A549 (cell line): ENCODE results near the gene LRRC4B. TPM values are rescaled to one million over a fixed set of nuclear protein-coding genes. Genes with fewer than 3 reads are reported as not detected.

ENCODE experiments used
- ATAC-seq, 2 experiments: fragments of 200-7000 bp in 1 of 2; fragments of >200 bp in 1 of 2; cut with Nextera tagmentation in 1 of 2; cut with Tn5 transposase in 1 of 2; 3 replicates each; pipeline versions ENCODE4 v1.8.0 to v1.9.1; 2018 to 2020; ENCODE audit warnings: mild to moderate bottlenecking in 1 of 2, moderate library complexity in 1 of 2
- CTCF ChIA-PET: fragments of 300-600 bp; sonication (Branson Sonifier 250); formaldehyde crosslinking; extraction: SDS; loops from one replicate; lab custom pipeline; 2021; ENCODE audit warnings: antibody characterized with exemption, inconsistent platforms; lab: Yijun Ruan, JAX
- POLR2A ChIA-PET: fragments of 350-600 bp; formaldehyde crosslinking; extraction: SDS; loops from one replicate; lab custom pipeline; 2021; ENCODE audit warnings: antibody characterized with exemption, inconsistent platforms; lab: Yijun Ruan, JAX
- DNase-seq, 2 experiments: peaks; one replicate each; pipeline versions ENCODE4 v3.0.0 to v3.0.0-alpha.2; 2011 to 2016; ENCODE audit warnings: low read depth in 1 of 2, low spot score in 1 of 2
- FAIRE-seq: peaks from 2 replicates; lab custom pipeline; 2011; peaks lifted over from hg19 to GRCh38; lab: Jason Lieb, UNC
- H3K27ac ChIP-seq, 2 experiments: fragments of >200 bp; sonication (Bioruptor Twin); formaldehyde crosslinking; 3 replicates each; pipeline ENCODE4 v1.5.1; 2016 to 2017
- H3K4me1 ChIP-seq: fragments of >200 bp; sonication (Bioruptor Twin); formaldehyde crosslinking; 3 replicates; pipeline ENCODE4 v1.6.1; 2016
- H3K4me2 ChIP-seq: fragments of >200 bp; sonication (Bioruptor Twin); formaldehyde crosslinking; 3 replicates; pipeline ENCODE4 v1.6.1; 2016
- H3K4me3 ChIP-seq: fragments of >200 bp; sonication (Bioruptor Twin); formaldehyde crosslinking; 3 replicates; pipeline ENCODE4 v1.5.1; 2016
- H3K9me3 ChIP-seq: fragments of >200 bp; sonication (Bioruptor Twin); formaldehyde crosslinking; 3 replicates; pipeline ENCODE4 v1.6.1; 2016
- CHD4 ChIP-seq: fragments of 200-600 bp; sonication (generic); IDR thresholded peaks from 2 replicates; pipeline ENCODE4 v1.6.1; 2016; ENCODE audit warnings: antibody characterized with exemption, mild to moderate bottlenecking, borderline replicate concordance
- CTCF ChIP-seq: fragments of >200 bp; sonication (Bioruptor Twin); formaldehyde crosslinking; IDR thresholded peaks from 3 replicates; pipeline ENCODE4 v1.5.1; 2016
- ESRRA ChIP-seq: fragments of 150-350 bp; IDR thresholded peaks from 2 replicates; pipeline ENCODE4 v1.6.1; 2014; ENCODE audit warnings: mild to moderate bottlenecking, low read length, borderline replicate concordance
- FOSB ChIP-seq: fragments of 250-450 bp; sonication (Bioruptor Pico); IDR thresholded peaks from 2 replicates; pipeline ENCODE4 v1.5.0; 2020; ENCODE audit warnings: mild to moderate bottlenecking, moderate library complexity
- HOXB5 ChIP-seq: fragments of 250-450 bp; sonication (Bioruptor Pico); IDR thresholded peaks from 2 replicates; pipeline ENCODE4 v1.5.0; 2020; ENCODE audit warnings: mild to moderate bottlenecking, moderate library complexity
- JUN ChIP-seq, 2 experiments: fragments of >200 bp; sonication (Bioruptor Twin); formaldehyde crosslinking; IDR thresholded peaks; 2 replicates in 1 of 2; 3 replicates in 1 of 2; pipeline ENCODE4 v1.6.1; 2016 to 2017
- KDM1A ChIP-seq: fragments of 200-600 bp; sonication (generic); IDR thresholded peaks from 2 replicates; pipeline ENCODE4 v1.6.1; 2016; ENCODE audit warnings: low read depth, mild to moderate bottlenecking
- RNF2 ChIP-seq: fragments of 200-600 bp; sonication (generic); IDR thresholded peaks from 2 replicates; pipeline ENCODE4 v1.6.1; 2016; ENCODE audit warnings: low read depth, mild to moderate bottlenecking, antibody characterized with exemption, moderate library complexity, borderline replicate concordance
- SREBF2 ChIP-seq: fragments of 450-650 bp; IDR thresholded peaks from 2 replicates; pipeline ENCODE4 v1.6.1; 2014; ENCODE audit warnings: mild to moderate bottlenecking, moderate library complexity
- ZFP36 ChIP-seq: fragments of 450-650 bp; IDR thresholded peaks from 2 replicates; pipeline ENCODE4 v1.6.1; 2014; ENCODE audit warnings: borderline replicate concordance; ENCODE audit not compliant: partially characterized antibody
- WGBS: methylation state at CpG from one replicate; pipeline ENCODE4 v1.1.6; 2017; ENCODE audit errors: missing lambda C conversion rate; 5-methylcytosine and 5-hydroxymethylcytosine counted together
- polyA plus RNA-seq, 4 experiments: library from polyadenylated mRNA; depleted of rRNA in 3 of 4; stranded (reverse); fragments of >200 nt; fragmentation: RNase III in 1 of 4; extraction: RNeasy Plus Mini Kit Qiagen cat#74134 plus additional on column Dnase treatment in 1 of 4; gene quantifications; 2 replicates in 3 of 4; 3 replicates in 1 of 4; pipeline ENCODE4 v1.2.3, GENCODE V29; 2011 to 2017
- TF ChIP-seq, protein P1 (sequence below): fragments of >200 bp; sonication (Bioruptor Twin); formaldehyde crosslinking; IDR thresholded peaks from 3 replicates; pipeline ENCODE4 v1.6.1; 2016
- TF ChIP-seq, protein P2 (sequence below): fragments of 150-350 bp; IDR thresholded peaks from 2 replicates; pipeline ENCODE4 v1.6.1; 2014; ENCODE audit warnings: low read depth, mild to moderate bottlenecking, low read length

LRRC4B gene
- polyA plus RNA-seq, 2 of the 4 experiments (the other 2 are of a cell fraction) = 0.54 to 0.97 TPM

DNA sequence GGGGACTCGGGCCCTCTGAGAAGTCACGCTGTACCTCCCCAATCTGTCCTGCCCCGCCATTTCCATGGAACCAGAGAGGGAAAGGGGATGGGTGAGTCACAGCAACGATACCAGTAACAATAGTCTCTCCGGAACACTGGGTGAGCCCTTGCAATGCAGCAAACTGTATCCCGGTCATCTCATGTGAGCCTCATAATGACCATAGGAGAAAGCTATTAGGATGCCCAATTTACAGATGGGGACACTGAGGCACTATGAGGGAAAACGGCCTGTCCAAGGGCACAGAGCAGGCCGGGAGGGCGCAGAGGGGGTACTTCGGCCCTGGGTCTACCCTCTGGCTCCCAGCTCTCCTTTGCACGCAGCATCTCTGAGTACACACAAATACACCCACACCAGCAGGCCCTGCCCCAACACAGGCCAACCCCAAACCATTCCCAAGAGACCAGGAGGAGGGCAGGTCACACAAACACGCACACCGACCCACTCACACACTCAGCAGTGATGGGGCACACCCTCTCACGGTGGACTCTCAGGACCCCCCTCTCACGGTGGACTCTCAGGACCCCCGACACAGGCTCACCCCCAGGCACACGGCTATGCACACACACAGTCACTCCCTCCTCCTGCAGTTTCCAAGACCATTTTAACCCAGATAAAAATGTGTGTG is 18.2 kb downstream of the LRRC4B start:
- DNase-seq (no peak), FAIRE-seq (no peak), ATAC-seq (peak; percentile 33 to 44; a peak in 4 of 6 replicates)
- H3K4me1 ChIP-seq = peaks cover 3% of the 10 kb centered on the region; the same call in 1 of the 3 replicates
- no peak for TF ChIP-seq SREBF2
- no peak for TF ChIP-seq HOXB5 (CRISPR knock-in tag)
- no peak for TF ChIP-seq RNF2
- TF ChIP-seq, protein P1, sequence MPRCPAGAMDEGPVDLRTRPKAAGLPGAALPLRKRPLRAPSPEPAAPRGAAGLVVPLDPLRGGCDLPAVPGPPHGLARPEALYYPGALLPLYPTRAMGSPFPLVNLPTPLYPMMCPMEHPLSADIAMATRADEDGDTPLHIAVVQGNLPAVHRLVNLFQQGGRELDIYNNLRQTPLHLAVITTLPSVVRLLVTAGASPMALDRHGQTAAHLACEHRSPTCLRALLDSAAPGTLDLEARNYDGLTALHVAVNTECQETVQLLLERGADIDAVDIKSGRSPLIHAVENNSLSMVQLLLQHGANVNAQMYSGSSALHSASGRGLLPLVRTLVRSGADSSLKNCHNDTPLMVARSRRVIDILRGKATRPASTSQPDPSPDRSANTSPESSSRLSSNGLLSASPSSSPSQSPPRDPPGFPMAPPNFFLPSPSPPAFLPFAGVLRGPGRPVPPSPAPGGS = no peak
- TF ChIP-seq CHD4 = no peak
- peak; percentile 25; the same call in 1 of the 2 replicates for TF ChIP-seq KDM1A
- no peaks in the 10 kb centered on the region for H3K9me3 ChIP-seq
- CTCF ChIA-PET = interaction anchor here (0.7 to 18.0 kb wide), 7 partner anchors 7 to 181 kb away, joined by 3 to 355 read pairs (median 4); no protein-coding TSS in a partner anchor
- no peak overlapping the region for H3K4me3 ChIP-seq
- WGBS = 46% methylated on average over 17 of the region's 17 CpGs
- POLR2A ChIA-PET = no interaction called here
- no peak overlapping the region for H3K27ac ChIP-seq
- no peak overlapping the region for H3K4me2 ChIP-seq

DNA sequence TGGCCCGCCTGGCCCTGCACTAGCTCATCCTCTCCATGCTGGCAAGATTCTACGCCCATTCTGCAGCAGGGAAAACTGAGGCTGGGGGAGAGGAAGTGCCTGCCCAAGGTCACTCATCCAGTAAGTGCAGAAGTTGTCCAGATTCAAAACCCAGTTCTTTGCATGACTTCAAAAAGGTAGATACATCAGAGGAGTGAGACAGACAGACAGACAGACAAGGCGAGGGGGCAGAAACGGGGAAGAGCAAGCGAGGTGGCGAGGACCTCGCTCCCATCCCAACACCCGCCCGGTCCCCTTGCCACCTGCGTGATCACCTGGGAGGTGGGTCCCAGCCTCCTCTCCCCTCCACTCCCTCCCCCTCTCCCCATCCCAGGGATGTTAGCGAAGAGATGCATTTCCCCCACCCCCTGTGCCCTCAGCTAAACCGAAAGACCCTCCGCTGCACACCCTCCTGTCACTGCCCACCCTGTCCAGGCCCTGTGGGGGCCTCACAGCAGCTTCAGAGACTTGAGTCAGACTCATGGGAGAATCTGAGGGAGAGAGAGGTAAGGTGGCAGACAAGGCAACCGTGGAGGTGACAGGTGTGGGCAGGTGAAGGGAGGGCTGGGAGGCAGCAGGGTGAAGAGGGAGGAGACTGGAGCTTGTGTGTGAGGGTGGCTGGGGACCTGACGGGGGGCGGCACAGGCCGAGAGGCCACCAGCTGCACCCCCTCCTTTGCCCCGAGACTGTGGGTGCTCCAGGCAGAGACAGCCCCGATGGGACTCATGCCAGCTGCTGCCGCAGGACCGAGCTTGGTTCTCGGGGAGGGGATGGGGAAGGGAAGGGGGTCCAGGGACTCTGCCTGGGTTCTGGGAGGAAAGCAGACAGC is 18.9 kb downstream of the LRRC4B start:
- 47% methylated on average over 21 of the region's 22 CpGs for WGBS
- H3K9me3 ChIP-seq = no peaks in the 10 kb centered on the region
- POLR2A ChIA-PET = no interaction called here
- ATAC-seq = no peak
- no peak overlapping the region for H3K4me2 ChIP-seq
- FAIRE-seq = no peak
- DNase-seq = no peak
- peaks cover 3% of the 10 kb centered on the region; the same call in 1 of the 3 replicates for H3K4me1 ChIP-seq
- CTCF ChIA-PET = interaction anchor here (0.7 to 18.0 kb wide), 7 partner anchors 8 to 181 kb away, joined by 3 to 355 read pairs (median 4); no protein-coding TSS in a partner anchor
- H3K27ac ChIP-seq = no peak overlapping the region
- H3K4me3 ChIP-seq = no peak overlapping the region
- TF ChIP-seq CTCF (no peak), KDM1A (peak; percentile 45; the same call in 1 of the 2 replicates), ESRRA (0 out of 2 replicates have a peak, but pooled peaks have one; percentile 57)

DNA sequence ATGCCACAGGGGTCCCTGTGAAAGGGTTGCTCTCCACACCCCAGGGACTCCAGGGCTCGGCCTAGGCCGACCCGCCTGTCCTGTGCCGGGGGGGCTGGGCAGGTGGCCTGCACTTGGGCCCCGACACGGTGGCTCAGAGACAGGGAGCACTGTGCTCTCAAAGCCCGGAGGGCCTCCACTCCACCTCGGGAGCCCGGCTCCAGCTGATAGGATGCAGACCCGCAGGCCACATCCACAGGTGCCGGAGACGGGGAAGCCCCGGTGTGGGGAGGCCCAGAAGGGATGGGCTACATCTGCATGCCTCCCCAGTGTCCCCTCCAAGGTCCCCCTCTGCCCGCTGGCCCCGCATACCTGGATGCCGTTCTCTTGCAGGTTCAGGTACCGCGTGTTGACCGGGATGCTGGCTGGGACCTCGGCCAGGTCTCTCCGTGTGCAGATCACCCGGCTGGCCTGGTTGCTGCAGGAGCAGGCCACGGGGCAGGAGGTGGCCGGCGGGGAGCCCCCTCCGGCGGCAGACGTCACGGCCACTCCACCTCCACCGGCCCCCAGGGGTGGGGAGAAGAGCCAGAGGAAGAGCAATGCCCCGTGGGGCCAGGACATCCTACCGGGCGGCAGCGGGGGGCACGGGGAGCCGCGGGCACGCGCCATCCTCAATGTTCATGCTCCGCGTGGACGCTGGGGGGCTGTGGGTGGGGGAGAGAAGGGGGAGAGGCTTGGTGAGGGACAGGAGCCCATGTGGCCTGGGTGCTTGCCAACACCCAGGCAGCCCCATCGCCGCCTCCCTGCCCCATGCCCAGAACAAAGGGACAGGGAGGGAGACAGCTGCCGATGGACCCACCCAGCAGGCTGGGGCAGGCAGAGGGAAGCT is 19.8 kb downstream of the LRRC4B start:
- Histone ChIP-seq H3K4me2 (no peak overlapping the region), H3K27ac (no peak overlapping the region), H3K9me3 (no peaks in the 10 kb centered on the region), H3K4me3 (no peak overlapping the region), H3K4me1 (peaks cover 3% of the 10 kb centered on the region; the same call in 1 of the 3 replicates)
- FAIRE-seq = no peak
- no peak for DNase-seq
- WGBS = 59% methylated on average over 24 of the region's 45 CpGs
- TF ChIP-seq ZFP36 (no peak), CTCF (no peak), JUN (IDR thresholded peaks at IDR 0.05) (no peak), FOSB (no peak)
- TF ChIP-seq, protein P2, sequence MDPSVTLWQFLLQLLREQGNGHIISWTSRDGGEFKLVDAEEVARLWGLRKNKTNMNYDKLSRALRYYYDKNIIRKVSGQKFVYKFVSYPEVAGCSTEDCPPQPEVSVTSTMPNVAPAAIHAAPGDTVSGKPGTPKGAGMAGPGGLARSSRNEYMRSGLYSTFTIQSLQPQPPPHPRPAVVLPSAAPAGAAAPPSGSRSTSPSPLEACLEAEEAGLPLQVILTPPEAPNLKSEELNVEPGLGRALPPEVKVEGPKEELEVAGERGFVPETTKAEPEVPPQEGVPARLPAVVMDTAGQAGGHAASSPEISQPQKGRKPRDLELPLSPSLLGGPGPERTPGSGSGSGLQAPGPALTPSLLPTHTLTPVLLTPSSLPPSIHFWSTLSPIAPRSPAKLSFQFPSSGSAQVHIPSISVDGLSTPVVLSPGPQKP = no peak
- POLR2A ChIA-PET = no interaction called here
- CTCF ChIA-PET = interaction anchor here (1.2 to 18.0 kb wide), 5 partner anchors 9 to 228 kb away, joined by 3 to 355 read pairs (median 4); no protein-coding TSS in a partner anchor
- ATAC-seq = no peak
